GM12865 (cell line): ENCODE measurements around the gene PPP6R3.

Source experiments
- DNase-seq: peaks from one replicate; pipeline ENCODE4 v3.0.0; 2010; ENCODE audit warnings: low read depth
- H3K4me3 ChIP-seq: 2 replicates; pipeline ENCODE4 v1.5.1; 2011; ENCODE audit warnings: mild to moderate bottlenecking, low read depth, low read length, control low read depth
- TF ChIP-seq, protein P1 (sequence below): IDR thresholded peaks from 2 replicates; pipeline ENCODE4 v1.5.1; 2011; ENCODE audit warnings: low read length, control low read depth, low read depth, inconsistent platforms; ENCODE audit not compliant: insufficient read depth; ENCODE audit errors: missing control alignments

The PPP6R3 gene

DNA sequence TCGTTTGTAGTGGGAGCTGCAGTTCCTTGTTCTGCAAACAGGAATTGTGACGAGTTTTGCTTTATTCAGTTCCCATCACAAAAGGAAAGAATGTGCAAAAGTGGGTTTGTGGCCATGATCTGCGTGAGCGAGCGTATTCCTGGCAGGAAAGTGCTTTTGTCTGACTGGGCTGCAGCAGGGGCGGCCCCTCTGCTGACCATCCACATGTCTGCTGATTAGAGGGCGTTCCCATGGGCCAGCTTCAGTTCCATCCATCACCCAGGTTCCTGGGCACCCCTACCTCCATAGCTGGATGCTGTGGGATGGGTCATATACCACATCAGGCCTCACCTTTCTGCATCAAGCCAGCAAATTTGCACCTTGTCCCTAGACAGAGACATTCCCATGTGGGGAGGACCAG, 194.9 kb downstream of the PPP6R3 start:
- no peak for DNase-seq
- TF ChIP-seq, protein P1, sequence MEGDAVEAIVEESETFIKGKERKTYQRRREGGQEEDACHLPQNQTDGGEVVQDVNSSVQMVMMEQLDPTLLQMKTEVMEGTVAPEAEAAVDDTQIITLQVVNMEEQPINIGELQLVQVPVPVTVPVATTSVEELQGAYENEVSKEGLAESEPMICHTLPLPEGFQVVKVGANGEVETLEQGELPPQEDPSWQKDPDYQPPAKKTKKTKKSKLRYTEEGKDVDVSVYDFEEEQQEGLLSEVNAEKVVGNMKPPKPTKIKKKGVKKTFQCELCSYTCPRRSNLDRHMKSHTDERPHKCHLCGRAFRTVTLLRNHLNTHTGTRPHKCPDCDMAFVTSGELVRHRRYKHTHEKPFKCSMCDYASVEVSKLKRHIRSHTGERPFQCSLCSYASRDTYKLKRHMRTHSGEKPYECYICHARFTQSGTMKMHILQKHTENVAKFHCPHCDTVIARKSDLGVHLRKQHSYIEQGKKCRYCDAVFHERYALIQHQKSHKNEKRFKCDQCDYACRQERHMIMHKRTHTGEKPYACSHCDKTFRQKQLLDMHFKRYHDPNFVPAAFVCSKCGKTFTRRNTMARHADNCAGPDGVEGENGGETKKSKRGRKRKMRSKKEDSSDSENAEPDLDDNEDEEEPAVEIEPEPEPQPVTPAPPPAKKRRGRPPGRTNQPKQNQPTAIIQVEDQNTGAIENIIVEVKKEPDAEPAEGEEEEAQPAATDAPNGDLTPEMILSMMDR = no peak
- no peak overlapping the region for H3K4me3 ChIP-seq

DNA sequence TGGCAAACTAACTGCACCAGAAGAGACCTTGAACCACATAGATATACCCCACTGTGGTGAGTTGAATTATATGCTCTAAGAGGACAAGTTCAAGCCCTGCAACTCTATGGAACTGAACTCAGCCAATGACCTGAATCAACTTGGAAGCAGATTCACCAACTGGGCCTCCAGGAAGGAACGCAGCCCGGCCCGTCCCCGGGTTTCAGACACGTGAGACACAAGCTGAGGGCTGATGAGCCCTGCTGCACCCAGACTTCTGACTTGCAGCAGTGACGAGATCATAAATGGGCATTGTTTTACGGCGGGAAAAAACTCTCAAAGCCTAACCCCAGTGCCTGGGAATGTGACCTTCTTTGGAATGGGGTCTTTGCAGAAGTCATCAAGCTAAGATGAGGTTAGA, 195.3 kb downstream of the PPP6R3 start:
- no peak overlapping the region for H3K4me3 ChIP-seq
- no peak for DNase-seq
- TF ChIP-seq, protein P1 = no peak

DNA sequence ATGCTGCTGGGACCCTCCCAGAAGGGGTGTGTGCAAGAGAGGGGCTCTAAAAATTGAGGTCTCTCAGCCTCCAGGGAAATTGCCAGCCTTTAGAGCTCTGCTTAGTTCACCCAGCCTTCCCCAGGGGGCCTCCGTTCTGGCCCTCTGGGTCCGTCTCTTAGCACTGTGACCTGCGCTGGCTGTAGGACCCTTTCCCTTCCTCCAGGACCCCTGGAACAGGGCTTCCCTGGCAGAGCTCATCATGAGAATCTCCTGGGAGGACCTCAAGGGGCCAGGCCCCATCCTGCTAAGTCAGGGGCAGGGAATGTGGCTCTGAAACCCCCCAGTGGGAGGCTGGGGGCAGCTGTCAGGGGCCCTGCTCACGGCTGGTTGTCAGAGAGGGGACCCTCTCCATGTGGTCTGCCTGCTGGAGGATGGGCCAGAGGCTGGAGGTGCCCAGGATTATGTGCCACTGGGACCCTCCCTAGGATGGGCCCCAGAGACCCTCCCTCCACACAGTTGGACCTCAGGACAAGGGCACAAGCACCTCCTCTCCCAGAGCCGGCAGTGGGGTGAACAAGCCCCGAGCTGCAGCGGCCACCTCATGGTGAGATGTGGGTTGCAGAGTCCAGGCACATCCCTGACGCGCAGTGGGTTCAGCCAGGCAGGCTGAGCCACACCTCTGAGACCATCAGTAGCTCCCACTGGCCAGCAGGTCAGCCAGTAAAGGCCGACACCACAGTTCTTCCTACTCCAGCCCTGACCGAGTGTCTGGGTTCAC, 196.6 kb downstream of the PPP6R3 start:
- DNase-seq = no peak
- H3K4me3 ChIP-seq = no peak overlapping the region
- TF ChIP-seq, protein P1 = no peak

DNA sequence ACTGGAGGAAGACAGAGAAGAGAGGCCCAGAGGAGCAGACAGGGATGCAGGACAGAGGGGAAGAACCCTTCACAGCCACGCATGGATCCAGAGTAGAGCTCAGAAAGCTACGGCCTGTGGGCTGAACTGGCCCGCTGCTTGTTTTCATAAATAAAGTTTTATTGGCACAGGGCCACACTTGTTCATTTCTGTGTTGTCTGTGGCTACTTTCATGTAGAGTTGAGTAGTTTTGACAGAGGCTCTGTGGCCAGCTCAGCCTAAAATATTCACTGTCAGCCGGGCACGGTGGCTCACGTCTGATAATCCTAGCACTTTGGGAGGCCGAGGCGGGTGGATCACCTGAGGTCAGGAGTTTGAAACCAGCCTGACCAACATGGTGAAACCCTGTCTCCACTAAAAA, 197.5 kb downstream of the PPP6R3 start:
- TF ChIP-seq, protein P1 = no peak
- no peak for DNase-seq
- no peak overlapping the region for H3K4me3 ChIP-seq

DNA sequence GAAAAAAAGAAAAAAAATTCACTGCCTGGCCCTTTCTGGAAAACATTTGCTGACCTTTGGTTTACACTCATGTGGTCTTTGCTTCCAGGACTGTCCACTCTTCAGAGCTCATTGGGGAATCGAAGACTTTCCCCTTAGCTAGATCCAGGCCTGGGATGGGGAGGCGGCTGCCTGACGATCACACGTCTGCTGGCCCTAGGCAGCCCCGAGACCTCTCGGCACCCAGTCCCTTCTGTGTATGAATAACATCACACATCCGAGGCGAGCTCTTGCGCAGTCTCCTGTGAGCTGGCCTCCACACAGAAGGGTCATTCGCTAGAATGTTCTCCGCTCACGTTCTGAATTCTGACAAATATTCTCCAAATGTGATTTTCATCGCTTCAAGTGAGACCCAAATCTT, 198.1 kb downstream of the PPP6R3 start:
- H3K4me3 ChIP-seq = no peak overlapping the region
- TF ChIP-seq, protein P1 = no peak
- no peak for DNase-seq

DNA sequence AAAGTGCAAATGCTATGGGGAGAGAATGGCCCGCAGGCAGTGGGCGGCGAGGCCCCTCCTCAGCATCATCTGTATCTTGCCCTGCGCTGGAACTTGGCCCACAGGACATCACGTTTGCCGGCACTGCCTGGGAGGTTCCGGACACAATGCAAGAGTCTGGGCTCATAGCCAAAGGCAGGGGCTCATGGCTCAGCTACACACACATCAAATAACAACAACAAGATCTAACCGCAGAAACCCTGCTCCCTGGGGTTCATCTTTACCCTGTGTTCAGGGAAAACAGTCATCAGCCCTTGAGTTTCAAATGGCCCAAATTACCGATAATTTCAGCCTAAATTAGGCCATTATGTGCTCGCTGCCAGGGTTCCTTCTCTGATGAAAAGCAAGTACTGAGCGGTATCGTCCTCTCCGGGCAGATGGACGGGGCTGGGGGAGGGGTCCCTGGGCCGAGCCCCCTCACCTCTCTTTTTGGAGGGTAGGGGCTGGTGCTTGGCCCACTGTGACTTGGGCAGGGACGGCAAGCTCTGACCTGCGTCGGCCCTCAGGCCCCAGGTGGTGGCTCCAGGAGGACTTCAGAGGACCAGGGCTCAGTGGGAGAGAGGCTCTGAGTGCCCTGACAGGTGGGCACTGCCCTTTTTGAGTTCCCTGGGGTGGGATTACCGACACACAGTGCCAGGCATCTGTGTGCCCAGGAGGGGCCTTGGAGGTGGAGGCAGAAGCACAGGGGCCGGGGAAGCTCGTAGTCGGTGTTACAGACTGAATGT, 198.8 kb downstream of the PPP6R3 start:
- DNase-seq = no peak
- TF ChIP-seq, protein P1 = no peak
- H3K4me3 ChIP-seq = no peak overlapping the region
